ENCODE measurements around the gene ZNF284.
"Not testable (repeated sequence)": the region's sequence is repeated elsewhere in the genome, so short reads cannot be mapped to it uniquely, and the experiment has no call there.

The ZNF284 gene

GRCh38 chr19:44111910-44112463 is 40.0 kb downstream of the ZNF284 start:
- DNase-seq (ENCODE audit: low spot score), result peak; percentile 12

- DNase-seq (ENCODE audit: low spot score), result no peak
Observed at GRCh38 chr19:44112802-44113137, 40.8 kb downstream of the ZNF284 start.

GRCh38 chr19:44113138-44113783 is 41.3 kb downstream of the ZNF284 start, which contains the start of gene ZNF225:
TSS of gene ZNF225 (plus strand) at chr19:44113399. CDS start at chr19:44115828, 2,429 bp downstream.
- peak; percentile 100 for DNase-seq (ENCODE audit: low spot score)

GRCh38 chr19:44113784-44114390 is 41.9 kb downstream of the ZNF284 start:
- DNase-seq (ENCODE audit: low spot score), result no peak

- not testable (repeated sequence) for DNase-seq (ENCODE audit: low spot score)
Observed at GRCh38 chr19:44121162-44121561, 49.2 kb downstream of the ZNF284 start.

- no peak for DNase-seq (ENCODE audit: low spot score)
Observed at GRCh38 chr19:44131955-44132354, 60.0 kb downstream of the ZNF284 start.

Measured in cerebellar cortex (tissue), 1 donor.